NCI-H1436 (cell line): ENCODE measurements around the gene CLIC5.

Experiments
- DNase-seq: peaks from one replicate; lab custom pipeline; 2025; lab: John Stamatoyannopoulos, UW

Gene CLIC5

GRCh38 chr6:46035242-46035641 is 19.6 kb upstream of the CLIC5 start:
- no peak for DNase-seq

GRCh38 chr6:46032110-46032998 is 16.7 kb upstream of the CLIC5 start:
- no peak for DNase-seq

GRCh38 chr6:46029602-46030001 is 13.9 kb upstream of the CLIC5 start:
- no peak for DNase-seq

GRCh38 chr6:46026307-46026706 is 10.6 kb upstream of the CLIC5 start:
- no peak for DNase-seq

DNA sequence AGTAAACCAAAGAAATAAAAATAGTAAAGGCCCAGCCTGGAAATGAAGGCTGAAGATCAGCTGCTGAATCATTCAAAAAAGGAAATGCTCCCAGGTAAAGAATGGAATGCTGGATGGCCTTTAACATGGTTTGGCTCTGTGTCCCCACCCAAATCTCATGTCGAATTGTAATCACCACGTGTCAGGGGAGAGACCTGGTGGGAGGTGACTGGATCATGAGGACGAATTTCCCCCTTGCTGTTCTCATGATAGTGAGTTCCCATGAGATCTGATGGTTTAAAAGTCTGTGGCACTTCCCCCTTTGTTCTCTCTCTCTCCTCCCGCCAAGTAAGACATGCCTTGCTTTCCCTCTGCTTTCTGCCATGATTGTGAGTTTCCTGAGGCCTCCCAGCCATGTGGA is 9.9 kb upstream of the CLIC5 start:
- no peak for DNase-seq

DNA sequence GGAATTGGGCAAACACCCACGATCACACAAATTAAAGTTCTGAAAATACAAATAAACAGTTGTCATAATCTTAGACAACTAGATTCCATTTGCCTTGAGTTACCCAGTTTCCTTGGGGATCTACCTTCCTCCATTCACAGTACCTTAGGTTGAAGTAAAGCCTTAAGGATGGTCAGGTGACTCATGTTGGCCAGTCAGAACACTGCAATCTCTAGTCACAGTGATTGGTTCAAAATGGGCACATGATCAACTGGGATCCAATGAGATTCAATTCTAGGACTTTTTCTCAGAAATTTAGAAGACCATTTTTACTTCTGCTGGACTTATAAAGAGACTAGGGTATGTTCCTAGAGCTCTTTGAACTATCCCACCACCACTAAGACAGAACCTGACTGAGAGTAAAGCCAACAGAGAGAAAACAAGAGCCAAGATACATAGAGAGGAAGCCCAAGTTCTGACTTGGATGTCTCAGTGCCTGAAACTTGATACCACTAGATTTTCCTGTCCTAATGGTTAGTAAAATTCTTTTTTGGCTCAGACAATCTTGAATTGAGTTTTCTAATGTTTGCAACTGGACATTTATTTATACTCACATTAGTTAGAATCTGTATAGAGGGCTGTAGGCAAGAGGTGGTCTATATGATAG is 8.6 kb upstream of the CLIC5 start:
- no peak for DNase-seq

DNA sequence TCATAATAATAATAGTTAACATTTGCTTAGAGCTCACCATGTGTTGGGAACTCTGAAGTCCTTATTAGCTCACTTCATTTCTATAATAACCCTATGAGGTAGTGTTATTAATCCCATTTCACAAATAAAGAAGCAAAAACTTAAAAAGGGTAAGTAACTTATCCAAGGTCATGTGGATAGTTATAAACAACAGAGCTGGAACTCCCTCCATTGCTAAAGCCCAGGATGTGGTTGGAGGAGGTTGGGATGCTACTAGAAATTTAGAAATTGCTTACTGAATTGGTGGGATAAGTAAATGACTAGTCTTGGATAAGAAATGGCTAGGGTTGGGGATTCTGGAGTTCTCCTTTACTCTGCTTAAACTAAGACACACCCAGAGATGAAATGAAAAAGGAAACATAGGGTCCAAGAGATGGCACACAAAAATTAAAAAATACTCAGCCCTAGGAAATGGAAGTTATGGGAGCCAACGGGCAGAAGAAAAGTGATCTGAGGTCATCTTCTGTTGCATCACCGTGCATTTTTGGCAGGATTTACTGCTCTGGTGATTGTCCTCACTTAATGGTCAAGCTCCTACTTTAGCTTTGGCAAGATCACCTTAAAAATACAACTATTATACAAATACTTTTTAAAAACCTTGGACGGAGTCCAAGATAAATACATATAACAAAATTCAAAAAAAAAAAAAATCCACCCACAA is 7.7 kb upstream of the CLIC5 start:
- no peak for DNase-seq

GRCh38 chr6:46022106-46022948 is 6.7 kb upstream of the CLIC5 start:
- DNase-seq: no peak

- DNase-seq: no peak
Measured at GRCh38 chr6:46017726-46018125, 2.1 kb upstream of the CLIC5 start.

GRCh38 chr6:46016063-46016608 is 476 bp upstream of the CLIC5 start:
- DNase-seq: no peak

- DNase-seq: no peak
Measured at GRCh38 chr6:46014511-46015118, 1.0 kb downstream of the CLIC5 start.

GRCh38 chr6:46014046-46014445 is 1.6 kb downstream of the CLIC5 start:
- DNase-seq: no peak

DNA sequence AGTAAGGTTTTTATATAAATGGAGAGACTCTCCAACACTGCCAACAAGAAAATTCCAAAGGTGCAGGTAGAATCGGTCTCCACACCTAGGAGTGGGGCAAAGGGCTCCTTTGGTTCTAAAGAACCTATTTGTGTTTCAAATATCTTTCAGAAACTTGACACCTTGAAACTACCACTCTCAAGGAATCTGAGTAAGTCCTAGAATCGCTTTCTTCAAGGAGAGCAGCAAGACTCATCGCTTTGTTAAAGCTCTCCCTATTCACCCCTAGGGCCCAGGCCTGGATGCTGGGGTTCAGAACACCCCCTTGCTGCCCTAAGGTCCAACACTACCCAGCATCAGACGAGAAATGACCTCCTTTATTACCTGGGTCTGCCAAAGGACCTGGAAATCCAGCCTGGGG is 2.0 kb downstream of the CLIC5 start:
- DNase-seq: no peak

GRCh38 chr6:46012834-46013233 is 2.8 kb downstream of the CLIC5 start:
- DNase-seq: no peak

- DNase-seq: no peak
Measured at GRCh38 chr6:46011188-46012085, 4.2 kb downstream of the CLIC5 start.

DNA sequence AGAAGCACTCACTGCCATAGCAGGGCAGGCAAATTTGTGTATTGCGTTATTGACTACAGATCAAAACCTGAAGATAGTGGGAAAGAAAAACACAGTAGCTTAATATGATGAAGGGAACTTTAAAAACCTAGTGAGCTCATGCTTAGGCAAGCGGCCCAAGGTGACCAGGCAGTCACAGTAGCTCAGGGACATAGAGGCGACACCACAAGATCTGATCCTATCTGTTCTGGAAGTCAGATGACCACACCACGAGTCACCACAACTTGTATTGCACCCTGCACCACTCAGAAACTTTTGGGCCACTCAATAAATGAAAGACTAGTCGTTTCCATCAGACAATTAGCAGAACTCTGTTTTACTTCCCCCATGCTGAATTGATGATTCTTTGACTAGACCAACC is 4.9 kb downstream of the CLIC5 start:
- DNase-seq: no peak

GRCh38 chr6:46010270-46010669 is 5.4 kb downstream of the CLIC5 start:
- no peak for DNase-seq

GRCh38 chr6:46002264-46002663 is 13.4 kb downstream of the CLIC5 start:
- no peak for DNase-seq

- no peak for DNase-seq
Measured at GRCh38 chr6:46000905-46001304, 14.8 kb downstream of the CLIC5 start.

DNA sequence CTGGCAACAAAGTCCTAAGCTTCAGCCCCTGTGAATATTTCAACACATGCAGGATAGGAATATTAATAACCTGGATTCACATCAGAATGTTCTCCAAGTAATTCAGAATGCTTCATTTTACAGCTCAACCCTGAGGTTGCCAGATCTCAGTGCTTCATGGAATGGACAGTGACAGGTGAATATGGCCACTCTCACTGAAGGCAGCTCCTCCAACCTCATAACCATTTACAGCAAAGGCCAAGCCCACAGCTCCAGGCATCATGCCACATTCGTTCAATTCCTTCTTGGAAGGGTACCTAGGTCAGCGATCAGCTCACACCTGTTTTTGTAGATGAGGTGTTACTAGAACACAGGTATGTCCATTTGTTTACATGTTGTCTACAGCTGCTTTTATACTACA is 17.1 kb downstream of the CLIC5 start:
- no peak for DNase-seq
